Measurements from ENCODE around the gene XRCC4.
"Not testable (repeated sequence)": the region's sequence is repeated elsewhere in the genome, so short reads cannot be mapped to it uniquely, and the experiment has no call there.

The XRCC4 gene

DNA sequence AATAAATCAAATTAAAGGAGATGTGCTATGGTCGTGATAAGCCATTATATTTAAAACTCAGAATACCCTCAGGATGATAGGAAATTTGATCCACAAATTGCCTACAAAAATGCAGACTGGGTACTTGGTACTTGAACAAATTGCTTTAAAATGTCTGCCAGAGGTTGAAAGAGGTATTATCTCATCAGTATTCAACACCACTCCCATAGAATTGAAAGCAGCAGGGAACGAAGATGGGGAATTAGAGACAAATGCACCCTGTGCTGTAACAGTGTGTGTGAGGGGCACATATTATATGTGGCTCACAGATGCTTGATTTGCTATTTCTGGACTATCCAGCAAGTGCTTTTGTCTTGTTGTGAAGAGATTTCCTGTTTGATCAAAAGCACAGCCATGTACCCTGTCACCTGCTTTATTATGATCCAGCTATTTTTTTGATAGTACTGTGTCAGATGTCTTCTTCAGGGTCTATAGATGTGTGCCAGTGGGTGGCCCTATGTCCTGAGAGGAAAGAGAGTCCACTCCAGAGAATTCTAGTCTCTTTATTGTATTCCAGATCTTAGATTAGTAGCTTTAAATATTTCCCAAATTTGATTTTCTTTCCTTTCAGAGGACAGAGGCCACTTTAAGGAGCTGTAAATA, 120.1 kb downstream of the XRCC4 start:
- DNase-seq: no peak

DNA sequence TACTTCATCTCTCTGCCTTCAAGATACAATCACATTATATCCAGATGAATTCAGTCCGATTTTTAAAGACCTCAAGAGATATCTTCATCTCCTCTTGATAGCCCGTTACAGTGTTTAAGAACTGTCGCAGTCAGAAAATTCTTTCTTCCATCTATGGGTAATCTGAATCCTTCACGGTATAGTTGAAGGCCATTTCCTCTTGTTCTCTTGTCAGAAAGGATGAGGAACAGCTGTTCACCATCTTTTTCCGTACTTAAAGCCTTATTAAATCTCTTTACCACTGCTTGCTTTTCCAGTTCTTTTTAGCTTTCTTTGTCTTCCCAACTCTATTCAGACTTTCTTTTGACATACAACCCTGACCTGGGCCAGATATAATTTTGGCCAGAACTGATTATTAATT, 121.8 kb downstream of the XRCC4 start:
- no peak for DNase-seq

DNA sequence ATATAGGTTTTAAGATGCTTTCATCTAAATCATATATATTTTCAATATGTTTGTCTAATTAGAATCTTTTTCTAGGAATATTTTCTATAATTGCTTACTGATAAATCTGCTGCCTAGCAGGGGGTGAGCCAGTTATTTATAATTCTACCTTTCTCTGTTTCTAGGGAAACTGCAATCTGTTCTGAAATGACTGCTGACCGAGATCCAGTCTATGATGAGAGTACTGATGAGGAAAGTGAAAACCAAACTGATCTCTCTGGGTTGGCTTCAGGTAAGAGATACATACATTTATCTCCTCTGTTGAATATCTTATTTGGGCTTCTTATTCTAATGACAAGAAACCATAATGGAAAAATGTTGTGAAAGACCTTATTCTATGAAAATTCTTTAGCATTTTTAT, 127.3 kb downstream of the XRCC4 start:
- no peak for DNase-seq

DNA sequence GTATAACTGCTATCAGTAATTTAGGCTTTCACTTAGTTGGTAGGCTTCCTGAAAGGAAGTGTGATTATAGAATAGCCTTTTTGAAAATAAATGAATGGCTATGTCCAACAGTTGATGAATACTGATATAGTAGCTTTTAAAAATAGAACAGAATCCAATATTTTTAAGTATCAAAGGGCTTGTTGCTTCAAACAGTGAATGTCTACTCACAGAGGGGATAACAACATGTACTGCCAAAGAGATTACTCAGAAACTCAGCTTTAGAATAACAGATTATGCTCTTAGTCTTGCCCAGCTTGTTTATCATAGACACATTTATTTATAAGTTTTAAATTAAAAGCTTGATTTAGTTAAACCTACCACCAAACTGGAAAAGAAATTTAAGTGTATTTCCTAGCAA, 132.6 kb downstream of the XRCC4 start:
- no peak for DNase-seq

DNA sequence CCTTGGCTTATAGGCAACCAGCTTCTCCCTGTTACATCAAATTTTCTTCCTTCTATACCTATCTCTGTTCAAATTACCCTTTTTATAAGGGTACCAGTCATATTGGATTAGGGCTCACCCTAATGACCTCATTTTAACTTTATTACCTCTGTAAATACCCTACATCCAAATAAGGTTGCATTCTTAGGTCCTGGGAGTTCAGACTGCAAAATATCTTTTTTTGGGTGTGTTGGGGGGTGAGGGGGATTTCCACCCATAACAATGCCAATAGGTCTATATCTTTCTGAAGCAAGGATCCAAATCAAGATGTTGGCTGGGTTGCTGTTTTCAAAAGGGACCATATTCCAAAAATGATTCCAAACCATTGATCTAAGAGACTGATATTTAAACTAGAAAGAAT, 141.7 kb downstream of the XRCC4 start:
- no peak for DNase-seq

DNA sequence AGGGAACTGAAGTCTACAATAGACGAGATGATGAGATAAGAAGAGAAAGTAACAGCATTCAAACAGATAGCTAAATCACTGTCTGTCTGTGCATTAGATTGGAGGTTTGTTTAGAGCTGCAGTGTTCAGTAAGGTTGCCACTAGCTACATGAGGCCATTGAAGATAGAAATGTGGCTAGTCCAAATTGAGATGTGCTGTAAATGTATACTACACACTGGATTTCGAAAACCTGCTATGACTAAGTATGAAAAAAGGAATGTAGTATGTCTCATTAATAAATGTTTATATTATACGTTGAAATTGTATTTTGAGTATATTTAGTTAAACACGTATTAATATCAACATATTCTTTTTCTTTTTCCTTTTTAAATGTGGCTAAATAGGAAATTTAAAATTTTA, 142.1 kb downstream of the XRCC4 start:
- no peak for DNase-seq

DNA sequence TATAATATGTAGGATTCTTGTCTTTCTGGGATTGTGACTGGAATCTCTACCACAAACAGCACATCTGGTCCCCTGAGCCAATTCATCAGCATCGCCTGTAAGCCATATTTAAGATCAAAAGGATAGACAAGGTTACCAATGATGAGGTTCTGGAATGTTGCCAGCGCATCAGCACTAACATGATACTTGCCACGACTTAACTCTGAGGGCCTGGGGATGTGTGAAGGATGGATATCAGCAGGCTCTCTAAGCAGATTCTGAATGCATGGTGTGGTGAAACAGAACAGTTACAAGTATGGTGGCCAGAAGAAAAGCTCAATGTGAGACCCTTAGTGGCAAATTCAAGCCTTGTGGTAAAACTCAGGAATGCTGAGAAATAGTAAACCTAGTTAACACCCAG, 143.0 kb downstream of the XRCC4 start:
- no peak for DNase-seq

DNA sequence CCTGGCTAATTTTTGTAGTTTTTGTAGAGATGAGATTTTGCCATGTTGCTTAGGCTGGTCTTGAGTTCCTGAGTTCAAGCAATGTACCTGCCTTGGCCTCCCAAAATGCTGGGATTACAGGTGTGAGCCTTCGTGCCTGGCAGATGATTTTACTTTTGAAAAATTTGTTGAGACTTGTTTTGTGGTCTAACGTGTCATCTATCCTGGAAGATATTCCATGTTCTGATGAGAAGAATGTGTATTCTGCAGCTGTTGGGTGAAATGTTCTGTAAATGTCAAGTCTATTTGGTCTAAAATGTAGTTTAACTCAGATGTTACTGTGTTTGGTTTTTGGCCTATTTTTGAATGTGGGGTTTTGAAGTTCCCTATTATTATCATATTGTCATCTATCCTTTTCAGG, 145.6 kb downstream of the XRCC4 start:
- no peak for DNase-seq

DNA sequence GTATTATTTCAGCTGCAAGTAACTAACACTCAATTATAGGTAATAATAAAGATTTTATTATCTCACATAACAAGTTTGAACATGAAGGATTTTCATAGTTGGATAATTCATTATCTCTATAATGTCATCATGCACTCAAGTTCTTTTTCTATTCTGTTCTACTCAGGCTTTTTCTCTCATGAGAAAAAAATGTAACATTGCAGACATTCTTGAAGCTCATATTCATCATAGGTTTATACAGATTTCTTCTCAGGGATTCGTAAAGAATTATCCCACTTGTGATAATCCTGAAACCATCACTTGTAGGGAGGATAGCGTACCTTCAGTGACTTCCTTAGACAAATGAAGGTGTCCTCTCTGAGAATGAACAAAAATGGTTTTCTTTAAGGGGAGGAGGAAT, 150.3 kb downstream of the XRCC4 start:
- DNase-seq: no peak

DNA sequence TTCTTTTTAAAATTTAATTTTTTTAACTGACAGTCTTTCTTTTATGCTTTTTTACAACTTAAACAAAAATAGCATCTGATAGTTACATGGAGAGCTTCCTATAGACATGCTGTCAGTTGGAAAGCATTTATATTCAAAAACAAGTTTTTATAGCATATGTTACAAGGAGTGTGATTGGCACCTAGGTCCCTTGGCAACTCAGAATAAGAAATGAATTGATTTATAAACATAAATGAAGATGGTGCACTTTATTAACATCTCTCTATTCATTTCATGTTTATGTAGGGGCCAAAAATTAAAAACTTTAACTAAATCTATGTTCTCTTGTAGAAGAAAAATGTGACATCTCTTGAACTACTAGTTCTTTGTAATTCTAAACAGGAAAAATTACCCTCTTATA, 153.2 kb downstream of the XRCC4 start:
- no peak for DNase-seq

DNA sequence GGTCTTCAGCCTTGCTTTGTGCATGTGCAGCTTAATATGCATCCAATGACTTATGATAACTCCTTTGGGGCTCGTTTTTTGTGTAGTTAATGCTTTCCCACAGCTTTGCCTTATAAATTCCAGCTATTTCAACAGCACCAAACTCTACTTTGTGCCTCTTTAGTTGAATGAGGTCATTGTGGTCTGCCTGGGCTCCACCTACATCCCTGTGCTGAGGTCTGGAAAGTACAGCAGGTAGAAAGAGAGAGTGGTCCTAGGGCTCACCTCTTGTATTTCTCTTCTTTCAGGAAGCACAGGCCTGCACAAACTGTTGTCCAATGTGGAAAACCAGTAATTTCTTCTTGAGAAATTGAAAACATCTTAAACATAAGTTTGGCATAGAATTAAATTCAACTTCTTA, 167.2 kb downstream of the XRCC4 start:
- DNase-seq: no peak

DNA sequence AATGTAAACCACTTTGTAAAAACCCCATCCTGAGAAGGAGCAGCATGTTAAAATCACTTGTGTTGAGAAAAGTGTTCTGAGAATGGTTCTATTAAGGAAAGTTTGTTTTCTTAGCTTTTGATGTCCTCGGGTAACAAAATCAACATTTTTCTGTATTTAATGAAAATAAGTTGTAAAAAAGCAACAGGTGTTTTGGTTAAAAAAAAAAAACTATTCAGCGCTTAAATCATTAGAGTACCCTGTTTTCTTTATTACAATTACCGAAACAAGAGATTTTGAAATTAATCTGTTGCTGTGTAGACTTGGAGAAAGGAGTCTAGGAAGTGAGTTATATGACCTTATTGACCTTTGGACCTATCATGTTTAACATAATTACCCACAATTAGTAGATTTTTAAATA, 167.7 kb downstream of the XRCC4 start:
- DNase-seq: no peak

DNA sequence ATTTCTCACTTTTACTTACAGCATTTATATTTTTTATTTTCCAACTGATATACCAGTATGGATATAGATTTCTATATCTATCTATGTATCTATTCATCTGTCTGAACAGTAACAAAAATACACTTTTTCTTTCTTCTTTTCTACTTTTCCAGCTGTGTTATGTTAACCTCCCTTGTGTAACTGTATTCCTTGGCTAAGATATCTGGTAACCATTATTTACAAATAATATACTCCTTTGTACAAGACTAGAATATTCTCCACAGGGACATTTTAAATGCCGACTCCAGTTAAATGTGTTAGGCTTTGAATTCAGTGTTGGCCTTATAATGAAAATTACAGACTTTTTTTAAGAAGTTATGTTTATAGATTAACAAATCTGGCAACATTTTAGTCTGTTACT, 168.7 kb downstream of the XRCC4 start:
- DNase-seq: no peak

DNA sequence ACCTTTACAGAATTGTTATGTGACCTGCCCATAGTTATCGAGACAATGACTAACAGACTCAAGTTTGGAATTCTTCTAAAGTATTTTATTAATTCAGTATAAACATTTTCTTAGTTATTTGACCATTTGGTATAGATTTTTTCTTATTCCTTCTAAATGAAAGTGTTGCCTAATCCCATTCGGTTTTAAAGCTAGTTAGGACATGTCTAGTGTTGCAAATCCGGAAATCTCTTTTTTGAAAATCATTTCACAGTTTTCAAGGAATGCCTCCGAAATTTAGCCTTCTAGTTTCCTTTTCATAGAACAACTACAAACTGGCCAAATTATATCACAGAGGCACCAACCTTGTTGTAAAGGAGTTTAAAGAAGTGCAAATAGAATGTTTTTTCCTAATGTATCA, 171.8 kb downstream of the XRCC4 start:
- DNase-seq: no peak

DNA sequence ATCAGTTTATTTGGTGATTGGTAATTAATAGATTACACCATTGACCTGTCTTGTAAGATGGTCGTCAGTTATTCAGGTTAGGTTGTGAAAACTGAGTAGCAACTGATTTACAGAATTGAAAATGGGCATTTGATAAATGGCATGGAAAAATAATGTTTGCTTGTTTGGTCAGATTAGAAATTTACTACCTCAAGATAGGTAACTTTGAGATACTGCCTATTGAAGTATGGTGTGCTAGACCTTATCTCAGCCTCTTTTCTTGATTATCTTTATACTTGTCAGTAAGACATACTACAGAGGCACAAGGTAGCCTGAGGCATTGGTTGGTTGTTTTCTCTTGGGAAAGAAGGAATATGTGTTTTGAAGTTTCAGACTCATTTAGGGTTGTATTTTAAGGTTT, 174.5 kb downstream of the XRCC4 start:
- DNase-seq: no peak

DNA sequence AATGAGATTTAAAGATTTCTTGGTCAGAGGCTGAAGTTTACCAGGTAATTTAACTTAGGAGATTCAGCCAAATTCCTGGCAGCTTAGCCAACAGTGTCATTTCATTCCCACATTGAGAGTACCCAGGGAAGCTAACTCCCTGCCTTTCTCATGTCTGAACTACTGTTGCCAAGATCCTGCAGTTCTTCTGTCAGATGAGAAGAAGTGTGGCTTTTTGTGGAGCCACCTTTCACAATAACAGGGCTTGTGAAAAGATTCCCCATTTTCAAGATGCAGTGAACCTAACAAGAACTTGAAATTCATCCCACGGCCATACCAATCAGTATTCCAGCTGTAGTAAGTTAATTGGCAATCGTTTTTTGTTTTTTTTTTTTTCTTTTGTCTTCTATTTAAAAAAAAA, 176.4 kb downstream of the XRCC4 start:
- no peak for DNase-seq

DNA sequence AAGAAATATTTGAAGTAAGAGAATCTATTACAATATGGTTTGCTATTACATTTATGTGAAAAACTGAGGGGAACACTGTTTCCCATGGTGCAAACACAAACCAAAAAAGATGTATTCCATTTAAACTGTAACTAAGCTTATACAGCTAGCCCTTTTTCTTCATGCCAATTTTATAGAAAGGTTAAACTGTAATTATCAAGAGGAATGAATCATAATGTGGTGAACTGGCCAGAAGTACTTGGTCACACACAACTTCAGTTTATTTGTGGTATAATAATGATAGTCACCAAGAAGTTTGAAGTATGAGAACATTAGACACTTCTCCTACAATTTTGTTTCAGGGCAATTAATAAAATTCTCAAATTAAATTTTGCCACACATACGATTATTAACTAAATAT, 177.9 kb downstream of the XRCC4 start:
- no peak for DNase-seq

DNA sequence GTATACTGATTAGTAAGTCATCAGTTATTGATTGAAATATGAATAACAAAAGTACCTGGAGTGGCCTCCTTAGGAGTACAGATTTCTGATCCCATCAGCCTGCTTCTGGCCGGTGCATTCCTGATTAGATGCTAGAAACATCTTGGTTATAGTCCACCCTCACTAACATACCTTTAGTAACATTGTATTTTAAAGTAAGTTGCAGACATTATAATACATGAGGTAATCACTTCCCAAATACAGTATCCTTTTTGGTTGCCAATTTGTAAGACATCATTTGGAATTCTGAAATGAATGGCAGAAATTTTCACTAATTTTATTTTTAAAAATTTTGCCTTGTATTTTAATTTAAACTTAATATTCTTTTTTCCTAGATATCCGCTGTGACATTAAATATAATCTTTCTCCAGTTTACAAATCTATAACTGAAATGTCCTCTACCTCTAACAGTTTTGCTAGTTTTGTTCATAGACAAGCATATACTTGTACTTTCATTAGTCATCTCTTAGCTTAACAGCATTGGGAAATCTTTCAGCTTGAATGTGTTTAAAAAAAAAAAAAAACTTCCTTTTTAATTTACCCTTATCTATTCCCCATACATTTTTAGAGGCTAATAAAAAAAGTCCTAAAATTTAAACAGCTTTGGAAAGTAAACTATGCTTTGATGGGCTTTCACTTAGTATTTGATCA, 178.9 kb downstream of the XRCC4 start:
- DNase-seq: no peak

DNA sequence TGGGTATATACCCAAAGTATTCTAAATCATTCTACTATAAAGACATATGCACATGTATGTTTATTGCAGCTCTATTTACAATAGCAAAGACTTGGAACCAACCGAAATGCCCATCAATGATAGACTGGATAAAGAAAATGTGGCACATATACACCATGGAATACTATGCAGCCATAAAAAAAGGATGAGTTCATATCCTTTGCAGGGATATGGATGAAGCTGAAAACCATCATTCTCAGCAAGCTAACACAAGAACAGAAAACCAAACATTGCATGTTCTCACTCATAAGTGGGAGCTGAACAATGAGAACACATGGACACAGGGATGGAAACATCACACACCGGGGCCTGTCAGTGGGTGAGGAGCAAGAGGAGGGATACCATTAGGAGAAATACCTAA, 180.3 kb downstream of the XRCC4 start:
- DNase-seq: not testable (repeated sequence)

DNA sequence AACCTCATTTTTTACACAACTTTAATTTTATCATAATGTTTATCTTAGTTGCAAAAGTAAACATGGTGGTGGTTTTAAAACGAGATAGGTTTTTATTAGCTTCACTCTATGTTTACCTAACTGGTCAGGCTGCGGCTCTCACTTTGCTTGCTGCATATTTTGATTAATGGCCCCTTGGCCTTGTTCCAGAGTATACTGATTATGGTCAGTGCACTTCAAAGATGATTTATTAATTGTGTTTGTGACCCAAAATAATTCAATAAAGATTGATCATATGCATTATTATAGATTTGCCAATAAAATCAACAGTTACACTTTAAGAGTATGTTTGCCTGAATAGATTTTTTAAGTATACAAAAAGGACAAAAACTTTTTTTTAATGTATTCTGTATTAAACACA, 188.0 kb downstream of the XRCC4 start:
- DNase-seq: no peak

DNA sequence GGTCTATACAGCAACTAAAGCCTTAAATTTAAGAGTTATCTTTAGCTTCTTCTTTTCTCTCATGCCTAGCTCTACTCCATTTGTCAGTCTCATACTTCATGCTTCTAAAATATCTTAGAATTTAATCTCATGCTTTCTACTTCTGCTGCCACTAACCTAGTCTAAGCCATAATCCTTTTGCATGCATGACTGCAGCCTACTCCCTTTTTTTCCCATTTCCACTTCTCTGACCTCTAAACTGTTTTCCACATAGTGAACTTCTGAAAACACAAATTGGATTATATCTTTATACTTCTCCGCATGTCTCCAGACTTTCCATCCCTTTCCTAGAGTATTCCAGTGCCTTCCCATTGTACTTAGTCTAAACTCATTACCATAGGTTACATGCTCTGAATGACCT, 193.0 kb downstream of the XRCC4 start:
- DNase-seq: no peak

DNA sequence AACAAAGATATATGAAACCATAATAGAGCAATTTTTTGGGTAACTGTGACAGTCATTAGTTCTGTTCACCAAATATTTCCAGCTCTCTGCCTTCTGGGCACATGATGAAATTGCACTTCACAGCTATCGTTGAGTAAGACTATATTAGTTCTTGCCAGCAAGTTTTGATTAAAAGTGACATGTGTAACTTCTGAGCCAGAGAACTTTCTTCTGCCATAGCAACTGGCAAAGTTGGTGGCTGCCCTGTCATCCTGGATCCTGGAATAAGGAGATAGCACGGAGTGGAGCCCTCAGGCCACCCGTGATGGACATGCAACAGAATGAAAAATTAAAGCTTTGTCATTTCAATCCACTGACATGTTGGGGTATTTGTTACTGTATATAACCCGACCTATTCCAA, 199.8 kb downstream of the XRCC4 start:
- DNase-seq: no peak

DNA sequence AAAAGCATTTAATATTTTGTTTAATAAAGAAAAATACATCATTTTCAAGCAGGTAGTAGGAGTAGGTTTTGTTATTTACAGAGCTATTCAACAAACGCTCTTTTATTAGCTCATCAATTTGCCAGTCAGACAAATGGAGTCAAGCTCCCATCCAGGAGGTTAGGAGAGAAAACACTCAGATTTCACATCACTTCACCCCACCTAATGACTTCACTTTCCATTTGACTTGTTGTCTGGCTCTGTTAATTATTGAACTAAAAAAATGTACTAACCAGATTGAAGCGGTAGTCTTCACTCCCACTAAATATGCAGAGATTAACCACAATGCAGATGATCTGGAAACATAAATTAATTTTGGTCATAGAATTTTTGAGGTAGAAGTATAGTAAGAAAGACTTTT, 200.6 kb downstream of the XRCC4 start:
- no peak for DNase-seq

DNA sequence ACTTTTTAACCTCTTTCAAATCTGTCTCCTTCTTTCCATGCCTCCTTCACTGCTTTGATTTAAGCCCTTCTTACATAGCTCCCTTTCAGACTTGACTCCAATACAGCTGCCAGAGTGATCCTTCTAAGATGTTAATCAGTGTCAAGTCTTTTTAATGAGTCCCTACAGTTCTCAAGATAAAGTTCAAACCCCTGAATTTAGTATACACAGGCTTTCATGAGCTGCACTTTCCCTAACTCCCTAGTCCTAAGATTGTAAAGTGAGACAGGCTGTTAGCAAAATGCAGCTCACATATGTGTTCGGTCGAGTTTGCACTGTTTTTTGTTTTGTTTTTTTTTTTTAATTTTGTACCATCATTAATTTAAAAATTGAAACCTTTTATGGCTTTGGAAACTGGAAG, 203.8 kb downstream of the XRCC4 start:
- DNase-seq: no peak

DNA sequence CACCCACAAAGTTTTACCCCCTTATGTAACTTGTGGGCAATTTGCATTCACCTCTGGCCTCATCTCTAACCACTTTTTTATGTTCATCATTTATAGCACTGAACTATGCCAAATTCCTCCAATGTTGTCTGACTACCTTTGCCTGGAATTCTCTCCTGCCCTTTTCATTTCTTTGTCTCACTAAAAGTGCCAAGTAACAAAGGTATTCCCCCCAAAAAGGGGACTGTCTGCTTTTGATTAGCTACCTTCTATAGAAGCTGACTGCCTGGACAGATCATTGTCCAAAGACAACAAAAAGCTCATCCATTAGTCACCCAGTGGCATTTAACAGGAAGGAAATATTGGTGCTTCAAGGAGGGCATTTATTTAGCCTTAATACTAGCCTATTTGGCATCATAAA, 204.3 kb downstream of the XRCC4 start:
- no peak for DNase-seq
